GM19324 (cell line): ENCODE data around the gene FAM135A.
"Not testable (repeated sequence)": the region's sequence is repeated elsewhere in the genome, so short reads cannot be mapped to it uniquely, and the experiment has no call there.

ENCODE experiments used
- ATAC-seq: cut with Tn5 transposase; IDR thresholded peaks from one replicate; pipeline ENCODE4 v1.9.1; 2021; ENCODE audit warnings: mild to moderate bottlenecking, moderate library complexity; ENCODE audit not compliant: unreplicated experiment, low FRiP score

FAM135A gene

GRCh38 chr6:70453899-70454298 lies 40.6 kb downstream of the FAM135A start:
- not testable (repeated sequence) for ATAC-seq

GRCh38 chr6:70456735-70457134 lies 43.4 kb downstream of the FAM135A start:
- no peak for ATAC-seq

- no peak for ATAC-seq
These were observed 45.9 kb downstream of the FAM135A start for GRCh38 chr6:70459235-70459634.

GRCh38 chr6:70459699-70460098 lies 46.4 kb downstream of the FAM135A start:
- not testable (repeated sequence) for ATAC-seq

- no peak for ATAC-seq
These were observed 56.7 kb downstream of the FAM135A start for GRCh38 chr6:70470016-70470415.

GRCh38 chr6:70470510-70470909 lies 57.2 kb downstream of the FAM135A start:
- ATAC-seq = not testable (repeated sequence)

GRCh38 chr6:70474751-70475150 lies 61.4 kb downstream of the FAM135A start:
- ATAC-seq = no peak

GRCh38 chr6:70479236-70479635 lies 65.9 kb downstream of the FAM135A start:
- ATAC-seq = no peak

- ATAC-seq = not testable (repeated sequence)
These were observed 73.3 kb downstream of the FAM135A start for GRCh38 chr6:70486638-70487037.

GRCh38 chr6:70489364-70489763 lies 76.1 kb downstream of the FAM135A start:
- no peak for ATAC-seq

GRCh38 chr6:70494833-70495232 lies 81.5 kb downstream of the FAM135A start:
- no peak for ATAC-seq

- not testable (repeated sequence) for ATAC-seq
These were observed 82.5 kb downstream of the FAM135A start for GRCh38 chr6:70495790-70496189.

GRCh38 chr6:70502484-70502883 lies 89.2 kb downstream of the FAM135A start:
- no peak for ATAC-seq

- ATAC-seq = no peak
These were observed 90.6 kb downstream of the FAM135A start for GRCh38 chr6:70503813-70504465.

- ATAC-seq = no peak
These were observed 93.0 kb downstream of the FAM135A start for GRCh38 chr6:70506321-70506720.

- no peak for ATAC-seq
These were observed 93.9 kb downstream of the FAM135A start for GRCh38 chr6:70507161-70507560.

- ATAC-seq = no peak
These were observed 95.6 kb downstream of the FAM135A start for GRCh38 chr6:70508953-70509352.

- ATAC-seq = no peak
These were observed 97.3 kb downstream of the FAM135A start for GRCh38 chr6:70510600-70510999.

- ATAC-seq = no peak
These were observed 105.4 kb downstream of the FAM135A start for GRCh38 chr6:70518723-70519122.

- ATAC-seq = no peak
These were observed 107.3 kb downstream of the FAM135A start for GRCh38 chr6:70520575-70520974.

GRCh38 chr6:70524721-70525286 lies 111.5 kb downstream of the FAM135A start:
- no peak for ATAC-seq

GRCh38 chr6:70527071-70527737 lies 113.9 kb downstream of the FAM135A start:
- ATAC-seq = no peak
